ENCODE results near the gene NAXD.

DNA sequence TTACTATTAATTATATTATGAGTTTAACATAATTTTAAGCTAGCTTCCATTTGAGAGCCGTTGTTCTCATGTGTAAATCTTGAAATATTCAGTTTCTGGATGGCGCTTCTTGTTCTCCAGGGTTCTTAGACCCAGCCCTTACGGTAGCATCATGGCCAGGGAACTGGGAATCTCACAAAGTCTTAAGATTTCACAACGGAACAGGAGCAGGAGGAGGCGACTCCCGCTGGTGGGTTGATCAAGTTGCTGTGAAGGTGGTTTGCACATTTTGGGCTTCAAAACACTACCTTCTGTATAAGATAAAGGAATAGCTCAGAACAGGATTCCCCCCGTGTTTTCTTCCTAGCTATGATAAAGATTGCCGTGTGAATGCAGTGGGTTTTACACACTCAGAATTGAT, 2.8 kb downstream of the NAXD start:
- TF ChIP-seq, protein P1, sequence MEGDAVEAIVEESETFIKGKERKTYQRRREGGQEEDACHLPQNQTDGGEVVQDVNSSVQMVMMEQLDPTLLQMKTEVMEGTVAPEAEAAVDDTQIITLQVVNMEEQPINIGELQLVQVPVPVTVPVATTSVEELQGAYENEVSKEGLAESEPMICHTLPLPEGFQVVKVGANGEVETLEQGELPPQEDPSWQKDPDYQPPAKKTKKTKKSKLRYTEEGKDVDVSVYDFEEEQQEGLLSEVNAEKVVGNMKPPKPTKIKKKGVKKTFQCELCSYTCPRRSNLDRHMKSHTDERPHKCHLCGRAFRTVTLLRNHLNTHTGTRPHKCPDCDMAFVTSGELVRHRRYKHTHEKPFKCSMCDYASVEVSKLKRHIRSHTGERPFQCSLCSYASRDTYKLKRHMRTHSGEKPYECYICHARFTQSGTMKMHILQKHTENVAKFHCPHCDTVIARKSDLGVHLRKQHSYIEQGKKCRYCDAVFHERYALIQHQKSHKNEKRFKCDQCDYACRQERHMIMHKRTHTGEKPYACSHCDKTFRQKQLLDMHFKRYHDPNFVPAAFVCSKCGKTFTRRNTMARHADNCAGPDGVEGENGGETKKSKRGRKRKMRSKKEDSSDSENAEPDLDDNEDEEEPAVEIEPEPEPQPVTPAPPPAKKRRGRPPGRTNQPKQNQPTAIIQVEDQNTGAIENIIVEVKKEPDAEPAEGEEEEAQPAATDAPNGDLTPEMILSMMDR (IDR thresholded peaks at IDR 0.05; ENCODE audit: insufficient read depth, low read length): no peak
- TF ChIP-seq, protein P2, sequence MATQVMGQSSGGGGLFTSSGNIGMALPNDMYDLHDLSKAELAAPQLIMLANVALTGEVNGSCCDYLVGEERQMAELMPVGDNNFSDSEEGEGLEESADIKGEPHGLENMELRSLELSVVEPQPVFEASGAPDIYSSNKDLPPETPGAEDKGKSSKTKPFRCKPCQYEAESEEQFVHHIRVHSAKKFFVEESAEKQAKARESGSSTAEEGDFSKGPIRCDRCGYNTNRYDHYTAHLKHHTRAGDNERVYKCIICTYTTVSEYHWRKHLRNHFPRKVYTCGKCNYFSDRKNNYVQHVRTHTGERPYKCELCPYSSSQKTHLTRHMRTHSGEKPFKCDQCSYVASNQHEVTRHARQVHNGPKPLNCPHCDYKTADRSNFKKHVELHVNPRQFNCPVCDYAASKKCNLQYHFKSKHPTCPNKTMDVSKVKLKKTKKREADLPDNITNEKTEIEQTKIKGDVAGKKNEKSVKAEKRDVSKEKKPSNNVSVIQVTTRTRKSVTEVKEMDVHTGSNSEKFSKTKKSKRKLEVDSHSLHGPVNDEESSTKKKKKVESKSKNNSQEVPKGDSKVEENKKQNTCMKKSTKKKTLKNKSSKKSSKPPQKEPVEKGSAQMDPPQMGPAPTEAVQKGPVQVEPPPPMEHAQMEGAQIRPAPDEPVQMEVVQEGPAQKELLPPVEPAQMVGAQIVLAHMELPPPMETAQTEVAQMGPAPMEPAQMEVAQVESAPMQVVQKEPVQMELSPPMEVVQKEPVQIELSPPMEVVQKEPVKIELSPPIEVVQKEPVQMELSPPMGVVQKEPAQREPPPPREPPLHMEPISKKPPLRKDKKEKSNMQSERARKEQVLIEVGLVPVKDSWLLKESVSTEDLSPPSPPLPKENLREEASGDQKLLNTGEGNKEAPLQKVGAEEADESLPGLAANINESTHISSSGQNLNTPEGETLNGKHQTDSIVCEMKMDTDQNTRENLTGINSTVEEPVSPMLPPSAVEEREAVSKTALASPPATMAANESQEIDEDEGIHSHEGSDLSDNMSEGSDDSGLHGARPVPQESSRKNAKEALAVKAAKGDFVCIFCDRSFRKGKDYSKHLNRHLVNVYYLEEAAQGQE (IDR thresholded peaks at IDR 0.05; ENCODE audit: insufficient replicate concordance, low read depth): no peak
